Endothelial cell of umbilical vein (primary cell): ENCODE measurements around the gene ZDHHC16.

Experiments
- EZH2 ChIP-seq: IDR thresholded peaks from 2 replicates; pipeline ENCODE4 v1.6.1; 2012; ENCODE audit warnings: borderline replicate concordance, low read depth, mild to moderate bottlenecking, moderate library complexity, low read length, inconsistent platforms; ENCODE audit not compliant: severe bottlenecking
- FOS ChIP-seq: IDR thresholded peaks from 2 replicates; pipeline ENCODE4 v1.6.1; 2011; ENCODE audit warnings: mild to moderate bottlenecking, low read length, moderate library complexity, borderline replicate concordance; ENCODE audit not compliant: insufficient read depth
- MYC ChIP-seq: IDR thresholded peaks from one replicate; pipeline ENCODE4 v1.6.1; 2011; ENCODE audit warnings: mild to moderate bottlenecking, low read depth, low read length
- POLR2A ChIP-seq: IDR thresholded peaks from 2 replicates; pipeline ENCODE4 v1.6.1; 2012; ENCODE audit warnings: low read depth, mild to moderate bottlenecking, control low read depth, low read length
- POLR2AphosphoS5 ChIP-seq: IDR thresholded peaks from 2 replicates; pipeline ENCODE4 v1.6.1; 2012; ENCODE audit warnings: low read depth, mild to moderate bottlenecking, control low read depth, low read length, moderate library complexity; ENCODE audit not compliant: insufficient read depth
- TF ChIP-seq, protein P1 (sequence below), 2 donors: IDR thresholded peaks; 1 replicate in 1 of 2; 2 replicates in 1 of 2; pipeline ENCODE4 v1.5.1; 2011; ENCODE audit warnings: low read length in 2 of 2, mild to moderate bottlenecking in 2 of 2, moderate library complexity in 2 of 2, control low read depth in 1 of 2, inconsistent platforms in 1 of 2, low read depth in 1 of 2; ENCODE audit not compliant: insufficient read depth in 1 of 2; ENCODE audit errors: extremely low read depth in 1 of 2
- TF ChIP-seq, protein P2 (sequence below): IDR thresholded peaks from 2 replicates; pipeline ENCODE4 v1.6.1; 2011; ENCODE audit not compliant: insufficient read depth, insufficient read length

DNA sequence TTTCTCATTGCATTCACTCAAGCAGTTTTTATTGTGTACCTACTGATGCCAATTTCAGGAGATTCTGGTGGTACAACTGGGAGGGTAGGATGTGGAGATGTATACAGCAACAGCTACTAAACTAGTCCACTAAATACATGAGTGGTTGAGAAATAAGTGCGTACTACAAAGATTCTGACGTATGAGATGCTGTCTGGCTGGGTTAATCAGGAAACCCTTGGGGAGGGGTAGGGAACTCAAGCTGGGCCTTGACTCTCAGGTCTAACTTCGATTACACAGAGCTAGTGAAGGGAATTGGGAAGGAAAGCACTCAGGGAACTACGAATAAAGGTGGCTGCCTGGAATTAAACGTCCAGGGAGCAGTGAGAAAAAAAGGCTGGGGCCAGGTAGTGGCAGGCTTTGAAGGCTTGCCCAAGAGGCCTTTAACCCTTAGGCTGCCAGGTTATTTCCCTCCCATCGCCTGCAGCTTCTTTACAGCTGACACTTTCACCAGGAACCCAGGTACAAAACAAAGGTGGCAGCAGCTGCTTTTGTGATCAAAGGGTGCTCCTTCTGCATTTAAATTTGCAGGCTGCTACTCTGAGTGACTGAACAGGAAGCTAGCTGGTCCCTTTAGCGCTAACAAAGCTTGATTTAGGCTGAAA, 49.0 kb downstream of the ZDHHC16 start:
- TF ChIP-seq, protein P1, sequence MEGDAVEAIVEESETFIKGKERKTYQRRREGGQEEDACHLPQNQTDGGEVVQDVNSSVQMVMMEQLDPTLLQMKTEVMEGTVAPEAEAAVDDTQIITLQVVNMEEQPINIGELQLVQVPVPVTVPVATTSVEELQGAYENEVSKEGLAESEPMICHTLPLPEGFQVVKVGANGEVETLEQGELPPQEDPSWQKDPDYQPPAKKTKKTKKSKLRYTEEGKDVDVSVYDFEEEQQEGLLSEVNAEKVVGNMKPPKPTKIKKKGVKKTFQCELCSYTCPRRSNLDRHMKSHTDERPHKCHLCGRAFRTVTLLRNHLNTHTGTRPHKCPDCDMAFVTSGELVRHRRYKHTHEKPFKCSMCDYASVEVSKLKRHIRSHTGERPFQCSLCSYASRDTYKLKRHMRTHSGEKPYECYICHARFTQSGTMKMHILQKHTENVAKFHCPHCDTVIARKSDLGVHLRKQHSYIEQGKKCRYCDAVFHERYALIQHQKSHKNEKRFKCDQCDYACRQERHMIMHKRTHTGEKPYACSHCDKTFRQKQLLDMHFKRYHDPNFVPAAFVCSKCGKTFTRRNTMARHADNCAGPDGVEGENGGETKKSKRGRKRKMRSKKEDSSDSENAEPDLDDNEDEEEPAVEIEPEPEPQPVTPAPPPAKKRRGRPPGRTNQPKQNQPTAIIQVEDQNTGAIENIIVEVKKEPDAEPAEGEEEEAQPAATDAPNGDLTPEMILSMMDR (IDR thresholded peaks at IDR 0.05; ENCODE audit: extremely low read depth in 1 of 2, insufficient read depth in 1 of 2, low read depth in 1 of 2, low read length in 2 of 2): no peak
- TF ChIP-seq POLR2AphosphoS5 (no peak), MYC (no peak), POLR2A (no peak), EZH2 (no peak), FOS (no peak)
- TF ChIP-seq, protein P2, sequence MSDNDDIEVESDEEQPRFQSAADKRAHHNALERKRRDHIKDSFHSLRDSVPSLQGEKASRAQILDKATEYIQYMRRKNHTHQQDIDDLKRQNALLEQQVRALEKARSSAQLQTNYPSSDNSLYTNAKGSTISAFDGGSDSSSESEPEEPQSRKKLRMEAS: no peak
